ENCODE measurements around the gene MSX1. TPM values are rescaled to one million over a fixed set of nuclear protein-coding genes. Genes with fewer than 3 reads are reported as not detected.

MSX1 gene
- total RNA-seq, 1 experiment from 2014 or later, result not detected

- no TSS peak for BruUV-seq (replicated peaks)
- Histone ChIP-seq H3K36me3 (ENCODE audit: low read depth) (no peaks in the 10 kb centered on the region), H2AFZ (no peak overlapping the region), H3K4me2 (no peak overlapping the region), H4K20me1 (ENCODE audit: insufficient read depth) (no peaks in the 10 kb centered on the region), H3K27me3 (ENCODE audit: insufficient read depth, low read depth) (0 out of 2 replicates have a peak, but pooled peaks cover 11% of the 10 kb centered on the region), H3K79me2 (ENCODE audit: low read depth) (no peaks in the 10 kb centered on the region), H3K4me1 (replicated peaks; ENCODE audit: insufficient read depth) (no peaks in the 10 kb centered on the region), H3K4me3 (no peak overlapping the region), H3F3A (ENCODE audit: insufficient read depth, low read depth) (no peaks in the 10 kb centered on the region), H3K27ac (no peak overlapping the region), H3K9me2 (ENCODE audit: insufficient read depth) (no peaks in the 10 kb centered on the region), H3K9me3 (ENCODE audit: insufficient read depth, low read depth) (no peaks in the 10 kb centered on the region)
- ChIA-PET POLR2A (ENCODE audit: unreplicated experiment) (no interaction called here), CTCF (no interaction called here)
- intact Hi-C loops (cut with micrococcal nuclease; ENCODE audit: unreplicated experiment), result no loop called here
- no peak for TF ChIP-seq CTCF (conservative IDR thresholded peaks at IDR 0.05)
- TF ChIP-seq EZH2 (IDR thresholded peaks at IDR 0.05; ENCODE audit: low read depth), result no peak
- DNase-seq, result no peak
Measured at GRCh38 chr4:4888695-4889094, 29.2 kb downstream of the MSX1 start.

GRCh38 chr4:4889781-4890180, 30.3 kb downstream of the MSX1 start:
- POLR2A ChIA-PET (ENCODE audit: unreplicated experiment), result no interaction called here
- peaks cover 21% of the 10 kb centered on the region; the same call in 1 of the 2 replicates for H3K27me3 ChIP-seq (ENCODE audit: insufficient read depth, low read depth)
- no peaks in the 10 kb centered on the region for H3K79me2 ChIP-seq (ENCODE audit: low read depth)
- intact Hi-C loops (cut with micrococcal nuclease; ENCODE audit: unreplicated experiment), result no loop called here
- no peak overlapping the region for H3K4me2 ChIP-seq
- H3K4me1 ChIP-seq (replicated peaks; ENCODE audit: insufficient read depth), result no peaks in the 10 kb centered on the region
- TF ChIP-seq EZH2 (IDR thresholded peaks at IDR 0.05; ENCODE audit: low read depth) (no peak), CTCF (conservative IDR thresholded peaks at IDR 0.05) (no peak)
- no peak overlapping the region for H3K4me3 ChIP-seq
- no peak for DNase-seq
- H4K20me1 ChIP-seq (ENCODE audit: insufficient read depth), result no peaks in the 10 kb centered on the region
- no TSS peak for BruUV-seq (replicated peaks)
- H3K9me3 ChIP-seq (ENCODE audit: insufficient read depth, low read depth), result no peaks in the 10 kb centered on the region
- no peaks in the 10 kb centered on the region for H3F3A ChIP-seq (ENCODE audit: insufficient read depth, low read depth)
- H2AFZ ChIP-seq, result no peak overlapping the region
- H3K27ac ChIP-seq, result no peak overlapping the region
- H3K9me2 ChIP-seq (ENCODE audit: insufficient read depth), result no peaks in the 10 kb centered on the region
- CTCF ChIA-PET, result interaction anchor here (0.6 to 0.7 kb wide), 2 partner anchors 9 to 402 kb away, joined by 7 to 8 read pairs; no protein-coding TSS in a partner anchor
- no peaks in the 10 kb centered on the region for H3K36me3 ChIP-seq (ENCODE audit: low read depth)

- H4K20me1 ChIP-seq (ENCODE audit: insufficient read depth), result no peaks in the 10 kb centered on the region
- H3F3A ChIP-seq (ENCODE audit: insufficient read depth, low read depth), result no peaks in the 10 kb centered on the region
- H3K79me2 ChIP-seq (ENCODE audit: low read depth), result no peaks in the 10 kb centered on the region
- no peak overlapping the region for H3K4me2 ChIP-seq
- CTCF ChIA-PET, result interaction anchor here (0.7 kb wide), 1 partner anchor 10 kb away, joined by 8 read pairs; no protein-coding TSS in a partner anchor
- TF ChIP-seq CTCF (conservative IDR thresholded peaks at IDR 0.05) (no peak), EZH2 (IDR thresholded peaks at IDR 0.05; ENCODE audit: low read depth) (no peak)
- no peaks in the 10 kb centered on the region for H3K36me3 ChIP-seq (ENCODE audit: low read depth)
- no peak overlapping the region for H2AFZ ChIP-seq
- no peak overlapping the region for H3K27ac ChIP-seq
- no peaks in the 10 kb centered on the region for H3K9me2 ChIP-seq (ENCODE audit: insufficient read depth)
- no peak overlapping the region for H3K4me3 ChIP-seq
- POLR2A ChIA-PET (ENCODE audit: unreplicated experiment), result no interaction called here
- H3K9me3 ChIP-seq (ENCODE audit: insufficient read depth, low read depth), result no peaks in the 10 kb centered on the region
- BruUV-seq (replicated peaks), result no TSS peak
- intact Hi-C loops (cut with micrococcal nuclease; ENCODE audit: unreplicated experiment), result no loop called here
- no peaks in the 10 kb centered on the region for H3K4me1 ChIP-seq (replicated peaks; ENCODE audit: insufficient read depth)
- DNase-seq, result no peak
- peaks cover 30% of the 10 kb centered on the region; the same call in 1 of the 2 replicates for H3K27me3 ChIP-seq (ENCODE audit: insufficient read depth, low read depth)
Measured at GRCh38 chr4:4890574-4891255, 31.2 kb downstream of the MSX1 start.
